ENCODE results near the gene JAK1. TPM values are rescaled to one million over a fixed set of nuclear protein-coding genes. Genes with fewer than 3 reads are reported as not detected.

JAK1 gene
- total and polyA plus RNA-seq, 2 experiments from 2014 or later = 8.0 to 19.5 TPM

DNA sequence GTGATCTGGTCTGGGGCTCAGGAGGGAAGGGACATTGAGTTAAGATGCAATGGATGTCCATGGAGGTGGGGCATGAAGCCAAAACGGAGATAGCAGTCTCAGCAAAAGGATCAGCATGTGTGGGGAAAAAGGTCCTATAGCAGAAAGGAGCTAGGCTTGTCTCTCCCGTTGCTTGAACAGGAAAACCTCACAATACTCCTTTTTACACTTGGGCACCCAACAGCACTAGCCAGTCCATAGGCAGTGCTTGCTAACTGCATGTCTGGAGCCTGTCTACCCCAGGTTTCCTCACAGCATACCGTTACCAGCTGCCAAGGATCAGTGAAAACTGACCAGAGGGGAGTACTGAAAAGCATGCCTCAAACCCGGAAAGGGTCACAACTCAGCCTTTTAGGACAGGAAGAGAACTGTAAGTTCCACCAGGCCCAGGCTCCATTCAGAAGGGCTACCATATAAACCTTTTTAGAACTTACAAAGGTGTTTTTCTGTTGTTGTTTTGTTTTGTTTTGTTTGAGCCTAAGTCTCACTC, 78.6 kb downstream of the JAK1 start (continued):
- TF ChIP-seq, protein P1, sequence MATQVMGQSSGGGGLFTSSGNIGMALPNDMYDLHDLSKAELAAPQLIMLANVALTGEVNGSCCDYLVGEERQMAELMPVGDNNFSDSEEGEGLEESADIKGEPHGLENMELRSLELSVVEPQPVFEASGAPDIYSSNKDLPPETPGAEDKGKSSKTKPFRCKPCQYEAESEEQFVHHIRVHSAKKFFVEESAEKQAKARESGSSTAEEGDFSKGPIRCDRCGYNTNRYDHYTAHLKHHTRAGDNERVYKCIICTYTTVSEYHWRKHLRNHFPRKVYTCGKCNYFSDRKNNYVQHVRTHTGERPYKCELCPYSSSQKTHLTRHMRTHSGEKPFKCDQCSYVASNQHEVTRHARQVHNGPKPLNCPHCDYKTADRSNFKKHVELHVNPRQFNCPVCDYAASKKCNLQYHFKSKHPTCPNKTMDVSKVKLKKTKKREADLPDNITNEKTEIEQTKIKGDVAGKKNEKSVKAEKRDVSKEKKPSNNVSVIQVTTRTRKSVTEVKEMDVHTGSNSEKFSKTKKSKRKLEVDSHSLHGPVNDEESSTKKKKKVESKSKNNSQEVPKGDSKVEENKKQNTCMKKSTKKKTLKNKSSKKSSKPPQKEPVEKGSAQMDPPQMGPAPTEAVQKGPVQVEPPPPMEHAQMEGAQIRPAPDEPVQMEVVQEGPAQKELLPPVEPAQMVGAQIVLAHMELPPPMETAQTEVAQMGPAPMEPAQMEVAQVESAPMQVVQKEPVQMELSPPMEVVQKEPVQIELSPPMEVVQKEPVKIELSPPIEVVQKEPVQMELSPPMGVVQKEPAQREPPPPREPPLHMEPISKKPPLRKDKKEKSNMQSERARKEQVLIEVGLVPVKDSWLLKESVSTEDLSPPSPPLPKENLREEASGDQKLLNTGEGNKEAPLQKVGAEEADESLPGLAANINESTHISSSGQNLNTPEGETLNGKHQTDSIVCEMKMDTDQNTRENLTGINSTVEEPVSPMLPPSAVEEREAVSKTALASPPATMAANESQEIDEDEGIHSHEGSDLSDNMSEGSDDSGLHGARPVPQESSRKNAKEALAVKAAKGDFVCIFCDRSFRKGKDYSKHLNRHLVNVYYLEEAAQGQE (IDR thresholded peaks at IDR 0.05; ENCODE audit: unreplicated experiment) = no peak
- TF ChIP-seq, protein P2, sequence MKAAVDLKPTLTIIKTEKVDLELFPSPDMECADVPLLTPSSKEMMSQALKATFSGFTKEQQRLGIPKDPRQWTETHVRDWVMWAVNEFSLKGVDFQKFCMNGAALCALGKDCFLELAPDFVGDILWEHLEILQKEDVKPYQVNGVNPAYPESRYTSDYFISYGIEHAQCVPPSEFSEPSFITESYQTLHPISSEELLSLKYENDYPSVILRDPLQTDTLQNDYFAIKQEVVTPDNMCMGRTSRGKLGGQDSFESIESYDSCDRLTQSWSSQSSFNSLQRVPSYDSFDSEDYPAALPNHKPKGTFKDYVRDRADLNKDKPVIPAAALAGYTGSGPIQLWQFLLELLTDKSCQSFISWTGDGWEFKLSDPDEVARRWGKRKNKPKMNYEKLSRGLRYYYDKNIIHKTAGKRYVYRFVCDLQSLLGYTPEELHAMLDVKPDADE (IDR thresholded peaks at IDR 0.05) = no peak
- TF ChIP-seq EZH2 (IDR thresholded peaks at IDR 0.05; ENCODE audit: low read depth, unreplicated experiment) (no peak), JUNB (IDR thresholded peaks at IDR 0.05; ENCODE audit: unreplicated experiment) (no peak), ZNF114 (CRISPR knock-in tag; IDR thresholded peaks at IDR 0.05) (no peak)

GRCh38 chr1:64886877-64887276, 79.5 kb downstream of the JAK1 start:
- DNase-seq (ENCODE audit: low spot score) (peak; percentile 55), ATAC-seq (peak; percentile 92)
- Mint-ChIP-seq H3K27me3 (ENCODE audit: insufficient read depth, low read depth, poor library complexity) (peaks cover 3% of the 10 kb centered on the region), H3K4me1 (peaks cover 42% of the 10 kb centered on the region), H3K9me3 (no peaks in the 10 kb centered on the region), H3K36me3 (ENCODE audit: low read depth) (no peaks in the 10 kb centered on the region), H3K27ac (peak overlapping the region; percentile 54), H3K4me3 (no peak overlapping the region; the same call in 2 of the 3 replicates)
- H3K27ac ChIP-seq (ENCODE audit: low read depth) = no peak overlapping the region
- H3K36me3 ChIP-seq (ENCODE audit: insufficient read depth) = no peaks in the 10 kb centered on the region
- no peaks in the 10 kb centered on the region for H3K27me3 ChIP-seq (ENCODE audit: insufficient read depth)
- H3K4me2 ChIP-seq = no peak overlapping the region
- no peaks in the 10 kb centered on the region for H4K20me1 ChIP-seq (replicated peaks; ENCODE audit: insufficient read depth)
- no peaks in the 10 kb centered on the region for H3K9me2 ChIP-seq (ENCODE audit: insufficient read depth)
- H3K4me3 ChIP-seq = no peak overlapping the region
- no peaks in the 10 kb centered on the region for H3K79me2 ChIP-seq (replicated peaks; ENCODE audit: insufficient read depth)
- TF ChIP-seq, protein P2 (IDR thresholded peaks at IDR 0.05) = no peak
- TF ChIP-seq EZH2 (IDR thresholded peaks at IDR 0.05; ENCODE audit: low read depth, unreplicated experiment) (no peak), POLR2AphosphoS5 (IDR thresholded peaks at IDR 0.05; ENCODE audit: low read depth) (no peak), JUNB (IDR thresholded peaks at IDR 0.05; ENCODE audit: unreplicated experiment) (no peak), STAT1 (IDR thresholded peaks at IDR 0.05; ENCODE audit: unreplicated experiment) (no peak)
- TF ChIP-seq, protein P3, sequence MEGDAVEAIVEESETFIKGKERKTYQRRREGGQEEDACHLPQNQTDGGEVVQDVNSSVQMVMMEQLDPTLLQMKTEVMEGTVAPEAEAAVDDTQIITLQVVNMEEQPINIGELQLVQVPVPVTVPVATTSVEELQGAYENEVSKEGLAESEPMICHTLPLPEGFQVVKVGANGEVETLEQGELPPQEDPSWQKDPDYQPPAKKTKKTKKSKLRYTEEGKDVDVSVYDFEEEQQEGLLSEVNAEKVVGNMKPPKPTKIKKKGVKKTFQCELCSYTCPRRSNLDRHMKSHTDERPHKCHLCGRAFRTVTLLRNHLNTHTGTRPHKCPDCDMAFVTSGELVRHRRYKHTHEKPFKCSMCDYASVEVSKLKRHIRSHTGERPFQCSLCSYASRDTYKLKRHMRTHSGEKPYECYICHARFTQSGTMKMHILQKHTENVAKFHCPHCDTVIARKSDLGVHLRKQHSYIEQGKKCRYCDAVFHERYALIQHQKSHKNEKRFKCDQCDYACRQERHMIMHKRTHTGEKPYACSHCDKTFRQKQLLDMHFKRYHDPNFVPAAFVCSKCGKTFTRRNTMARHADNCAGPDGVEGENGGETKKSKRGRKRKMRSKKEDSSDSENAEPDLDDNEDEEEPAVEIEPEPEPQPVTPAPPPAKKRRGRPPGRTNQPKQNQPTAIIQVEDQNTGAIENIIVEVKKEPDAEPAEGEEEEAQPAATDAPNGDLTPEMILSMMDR (conservative IDR thresholded peaks at IDR 0.05; ENCODE audit: low read depth in 2 of 2) = no peak
- TF ChIP-seq, protein P4, sequence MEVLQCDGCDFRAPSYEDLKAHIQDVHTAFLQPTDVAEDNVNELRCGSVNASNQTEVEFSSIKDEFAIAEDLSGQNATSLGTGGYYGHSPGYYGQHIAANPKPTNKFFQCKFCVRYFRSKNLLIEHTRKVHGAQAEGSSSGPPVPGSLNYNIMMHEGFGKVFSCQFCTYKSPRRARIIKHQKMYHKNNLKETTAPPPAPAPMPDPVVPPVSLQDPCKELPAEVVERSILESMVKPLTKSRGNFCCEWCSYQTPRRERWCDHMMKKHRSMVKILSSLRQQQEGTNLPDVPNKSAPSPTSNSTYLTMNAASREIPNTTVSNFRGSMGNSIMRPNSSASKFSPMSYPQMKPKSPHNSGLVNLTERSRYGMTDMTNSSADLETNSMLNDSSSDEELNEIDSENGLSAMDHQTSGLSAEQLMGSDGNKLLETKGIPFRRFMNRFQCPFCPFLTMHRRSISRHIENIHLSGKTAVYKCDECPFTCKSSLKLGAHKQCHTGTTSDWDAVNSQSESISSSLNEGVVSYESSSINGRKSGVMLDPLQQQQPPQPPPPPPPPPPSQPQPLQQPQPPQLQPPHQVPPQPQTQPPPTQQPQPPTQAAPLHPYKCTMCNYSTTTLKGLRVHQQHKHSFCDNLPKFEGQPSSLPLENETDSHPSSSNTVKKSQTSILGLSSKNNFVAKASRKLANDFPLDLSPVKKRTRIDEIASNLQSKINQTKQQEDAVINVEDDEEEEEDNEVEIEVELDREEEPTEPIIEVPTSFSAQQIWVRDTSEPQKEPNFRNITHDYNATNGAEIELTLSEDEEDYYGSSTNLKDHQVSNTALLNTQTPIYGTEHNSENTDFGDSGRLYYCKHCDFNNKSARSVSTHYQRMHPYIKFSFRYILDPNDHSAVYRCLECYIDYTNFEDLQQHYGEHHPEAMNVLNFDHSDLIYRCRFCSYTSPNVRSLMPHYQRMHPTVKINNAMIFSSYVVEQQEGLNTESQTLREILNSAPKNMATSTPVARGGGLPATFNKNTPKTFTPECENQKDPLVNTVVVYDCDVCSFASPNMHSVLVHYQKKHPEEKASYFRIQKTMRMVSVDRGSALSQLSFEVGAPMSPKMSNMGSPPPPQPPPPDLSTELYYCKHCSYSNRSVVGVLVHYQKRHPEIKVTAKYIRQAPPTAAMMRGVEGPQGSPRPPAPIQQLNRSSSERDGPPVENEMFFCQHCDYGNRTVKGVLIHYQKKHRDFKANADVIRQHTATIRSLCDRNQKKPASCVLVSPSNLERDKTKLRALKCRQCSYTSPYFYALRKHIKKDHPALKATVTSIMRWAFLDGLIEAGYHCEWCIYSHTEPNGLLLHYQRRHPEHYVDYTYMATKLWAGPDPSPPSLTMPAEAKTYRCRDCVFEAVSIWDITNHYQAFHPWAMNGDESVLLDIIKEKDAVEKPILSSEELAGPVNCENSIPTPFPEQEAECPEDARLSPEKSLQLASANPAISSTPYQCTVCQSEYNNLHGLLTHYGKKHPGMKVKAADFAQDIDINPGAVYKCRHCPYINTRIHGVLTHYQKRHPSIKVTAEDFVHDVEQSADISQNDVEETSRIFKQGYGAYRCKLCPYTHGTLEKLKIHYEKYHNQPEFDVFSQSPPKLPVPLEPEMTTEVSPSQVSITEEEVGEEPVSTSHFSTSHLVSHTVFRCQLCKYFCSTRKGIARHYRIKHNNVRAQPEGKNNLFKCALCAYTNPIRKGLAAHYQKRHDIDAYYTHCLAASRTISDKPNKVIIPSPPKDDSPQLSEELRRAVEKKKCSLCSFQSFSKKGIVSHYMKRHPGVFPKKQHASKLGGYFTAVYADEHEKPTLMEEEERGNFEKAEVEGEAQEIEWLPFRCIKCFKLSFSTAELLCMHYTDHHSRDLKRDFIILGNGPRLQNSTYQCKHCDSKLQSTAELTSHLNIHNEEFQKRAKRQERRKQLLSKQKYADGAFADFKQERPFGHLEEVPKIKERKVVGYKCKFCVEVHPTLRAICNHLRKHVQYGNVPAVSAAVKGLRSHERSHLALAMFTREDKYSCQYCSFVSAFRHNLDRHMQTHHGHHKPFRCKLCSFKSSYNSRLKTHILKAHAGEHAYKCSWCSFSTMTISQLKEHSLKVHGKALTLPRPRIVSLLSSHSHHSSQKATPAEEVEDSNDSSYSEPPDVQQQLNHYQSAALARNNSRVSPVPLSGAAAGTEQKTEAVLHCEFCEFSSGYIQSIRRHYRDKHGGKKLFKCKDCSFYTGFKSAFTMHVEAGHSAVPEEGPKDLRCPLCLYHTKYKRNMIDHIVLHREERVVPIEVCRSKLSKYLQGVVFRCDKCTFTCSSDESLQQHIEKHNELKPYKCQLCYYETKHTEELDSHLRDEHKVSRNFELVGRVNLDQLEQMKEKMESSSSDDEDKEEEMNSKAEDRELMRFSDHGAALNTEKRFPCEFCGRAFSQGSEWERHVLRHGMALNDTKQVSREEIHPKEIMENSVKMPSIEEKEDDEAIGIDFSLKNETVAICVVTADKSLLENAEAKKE (CRISPR knock-in tag; IDR thresholded peaks at IDR 0.05) = no peak
- peaks cover 12% of the 10 kb centered on the region for H3K4me1 ChIP-seq (ENCODE audit: insufficient read depth)
- no peaks in the 10 kb centered on the region for H3F3A ChIP-seq (replicated peaks; ENCODE audit: low read depth)
- no peak overlapping the region for H2AFZ ChIP-seq

All from GM23338 (cell line).